H1 (cell line): ENCODE measurements around the gene AMPD1. TPM values are rescaled to one million over a fixed set of nuclear protein-coding genes. Genes with fewer than 3 reads are reported as not detected.

Source experiments
- CTCF ChIA-PET: fragments of 300-600 bp; sonication (Branson Sonifier 250); formaldehyde crosslinking; loops from one replicate; lab custom pipeline; 2021; ENCODE audit not compliant: partially characterized antibody; lab: Charles Lee
- POLR2A ChIA-PET: fragments of 300-600 bp; sonication (Branson Sonifier 250); formaldehyde crosslinking; loops from one replicate; lab custom pipeline; 2021; ENCODE audit warnings: inconsistent platforms; ENCODE audit not compliant: partially characterized antibody; lab: Charles Lee
- DNase-seq, 2 experiments: peaks; one replicate each; pipeline versions ENCODE4 v3.0.0 to v3.0.0-alpha.2; 2010 to 2022; ENCODE audit warnings: low spot score in 2 of 2, low read depth in 1 of 2, mixed read lengths in 1 of 2
- FAIRE-seq: peaks from 2 replicates; lab custom pipeline; 2011; peaks lifted over from hg19 to GRCh38; lab: Jason Lieb, UNC
- H2AFZ ChIP-seq: 2 replicates; pipeline ENCODE4 v1.8.1; 2012; ENCODE audit warnings: low read length, inconsistent platforms
- H2AK5ac ChIP-seq: 2 replicates; pipeline ENCODE4 v1.6.1; 2013; ENCODE audit warnings: low read depth, low read length
- H2BK120ac ChIP-seq: replicated peaks from 2 replicates; pipeline ENCODE3; 2013; ENCODE audit warnings: low read depth, low read length, inconsistent platforms
- H2BK12ac ChIP-seq: 2 replicates; pipeline ENCODE4 v1.6.1; 2013; ENCODE audit warnings: low read depth, low read length
- H2BK15ac ChIP-seq: 2 replicates; pipeline ENCODE4 v1.6.1; 2013; ENCODE audit warnings: low read length
- H2BK20ac ChIP-seq: 2 replicates; pipeline ENCODE4 v1.6.1; 2013; ENCODE audit warnings: low read length
- H2BK5ac ChIP-seq: 2 replicates; pipeline ENCODE4 v1.6.1; 2013; ENCODE audit warnings: low read depth, low read length
- H3K14ac ChIP-seq: 2 replicates; pipeline ENCODE4 v1.6.1; 2013; ENCODE audit warnings: inconsistent platforms; ENCODE audit not compliant: insufficient read length
- H3K18ac ChIP-seq: 2 replicates; pipeline ENCODE4 v1.6.1; 2013; ENCODE audit warnings: low read length; ENCODE audit errors: extremely low read depth
- H3K23ac ChIP-seq: 2 replicates; pipeline ENCODE4 v1.6.1; 2013; ENCODE audit warnings: inconsistent platforms; ENCODE audit not compliant: insufficient read length
- H3K23me2 ChIP-seq: 2 replicates; pipeline ENCODE4 v1.6.1; 2013; ENCODE audit warnings: low read depth, low read length
- H3K27ac ChIP-seq: 2 replicates; pipeline ENCODE4 v1.6.1; 2011; ENCODE audit warnings: low read depth, low read length, inconsistent platforms
- H3K27me3 ChIP-seq, 4 experiments: replicated peaks in 1 of 4; 1 replicate in 1 of 4; 2 replicates in 3 of 4; pipeline versions ENCODE4 v1.6.1 to v1.8.1; 2011 to 2013; ENCODE audit warnings: low read length in 3 of 4, mild to moderate bottlenecking in 3 of 4, inconsistent platforms in 2 of 4, mixed read lengths in 2 of 4, moderate library complexity in 1 of 4; ENCODE audit not compliant: control insufficient read depth in 3 of 4, insufficient read depth in 3 of 4; ENCODE audit errors: extremely low read depth in 1 of 4
- H3K36me3 ChIP-seq, 4 experiments: 2 replicates each; pipeline versions ENCODE4 v1.6.1 to v1.8.1; 2011 to 2013; ENCODE audit warnings: mild to moderate bottlenecking in 4 of 4, low read length in 3 of 4, moderate library complexity in 2 of 4, control low read depth in 1 of 4, inconsistent platforms in 1 of 4; ENCODE audit not compliant: insufficient read depth in 4 of 4, control insufficient read depth in 2 of 4
- H3K4ac ChIP-seq: replicated peaks from 2 replicates; pipeline ENCODE3; 2013; ENCODE audit warnings: low read length, low read depth, mixed read lengths, inconsistent platforms; ENCODE audit not compliant: insufficient read length
- H3K4me1 ChIP-seq, 4 experiments: replicated peaks in 1 of 4; 1 replicate in 1 of 4; 2 replicates in 3 of 4; pipeline versions ENCODE4 v1.6.1 to v1.8.1; 2011 to 2013; ENCODE audit warnings: low read length in 3 of 4, inconsistent platforms in 2 of 4, mixed read lengths in 1 of 4; ENCODE audit not compliant: insufficient read depth in 4 of 4, control insufficient read depth in 3 of 4
- H3K4me2 ChIP-seq, 2 experiments: 2 replicates each; pipeline versions ENCODE4 v1.6.1 to v1.8.1; 2011 to 2013; ENCODE audit warnings: low read depth in 2 of 2, low read length in 2 of 2, control low read depth in 1 of 2, inconsistent platforms in 1 of 2, mild to moderate bottlenecking in 1 of 2; ENCODE audit not compliant: insufficient read depth in 1 of 2
- H3K4me3 ChIP-seq, 4 experiments: fragments of 200-600, 300-600 bp in 1 of 4; sonication (generic), shearing (Covaris generic), sonication (Bioruptor Twin) in 1 of 4; 2 replicates each; pipeline versions ENCODE4 v1.5.1 to v1.8.1; 2011 to 2016; ENCODE audit warnings: low read length in 4 of 4, low read depth in 3 of 4, control low read depth in 2 of 4, inconsistent platforms in 2 of 4, mild to moderate bottlenecking in 2 of 4, mixed read lengths in 1 of 4, moderate library complexity in 1 of 4; ENCODE audit not compliant: insufficient read depth in 2 of 4; ENCODE audit errors: extremely low read depth in 1 of 4
- H3K56ac ChIP-seq: replicated peaks from 2 replicates; pipeline ENCODE3; 2013; ENCODE audit warnings: low read depth, mild to moderate bottlenecking, mixed read lengths, low read length, inconsistent platforms; ENCODE audit not compliant: insufficient read length
- H3K79me1 ChIP-seq: 2 replicates; pipeline ENCODE4 v1.6.1; 2013; ENCODE audit warnings: low read depth, low read length, control low read depth
- H3K79me2 ChIP-seq, 2 experiments: 2 replicates each; pipeline versions ENCODE4 v1.6.1 to v1.8.1; 2012 to 2013; ENCODE audit warnings: low read length in 2 of 2, mild to moderate bottlenecking in 2 of 2, inconsistent platforms in 1 of 2; ENCODE audit not compliant: insufficient read depth in 2 of 2, control insufficient read depth in 1 of 2
- H3K9ac ChIP-seq, 4 experiments: replicated peaks in 1 of 4; 1 replicate in 1 of 4; 2 replicates in 3 of 4; pipeline versions ENCODE4 v1.6.1 to v1.8.1; 2011 to 2013; ENCODE audit warnings: low read depth in 3 of 4, low read length in 3 of 4, control low read depth in 2 of 4, mild to moderate bottlenecking in 2 of 4, moderate library complexity in 2 of 4, inconsistent platforms in 1 of 4; ENCODE audit errors: extremely low read depth in 1 of 4
- H3K9me3 ChIP-seq, 2 experiments: 2 replicates each; pipeline versions ENCODE4 v1.6.1 to v1.8.1; 2012 to 2013; ENCODE audit warnings: mild to moderate bottlenecking in 2 of 2, moderate library complexity in 2 of 2, control low read depth in 1 of 2, inconsistent platforms in 1 of 2, low read depth in 1 of 2, low read length in 1 of 2, mixed read lengths in 1 of 2; ENCODE audit not compliant: insufficient read depth in 2 of 2
- H4K20me1 ChIP-seq, 2 experiments: replicated peaks in 1 of 2; 2 replicates each; pipeline versions ENCODE3 to v1.8.1; 2011 to 2013; ENCODE audit warnings: inconsistent platforms in 2 of 2, low read length in 2 of 2, mild to moderate bottlenecking in 1 of 2; ENCODE audit not compliant: insufficient read depth in 2 of 2, control insufficient read depth in 1 of 2
- H4K5ac ChIP-seq: 2 replicates; pipeline ENCODE4 v1.6.1; 2013; ENCODE audit warnings: low read length, low read depth, mixed read lengths, inconsistent platforms; ENCODE audit not compliant: insufficient read length
- H4K8ac ChIP-seq: 2 replicates; pipeline ENCODE4 v1.8.0; 2013; ENCODE audit warnings: mild to moderate bottlenecking, moderate library complexity, low read length, inconsistent platforms; ENCODE audit not compliant: insufficient read depth; ENCODE audit errors: extremely low read depth
- H4K91ac ChIP-seq: replicated peaks from 2 replicates; pipeline ENCODE3; 2013; ENCODE audit warnings: low read length, mixed read lengths, inconsistent platforms; ENCODE audit not compliant: insufficient read length
- BRCA1 ChIP-seq: IDR thresholded peaks from 2 replicates; pipeline ENCODE4 v1.6.1; 2012; ENCODE audit warnings: low read depth, low read length, improper control_type of control experiment
- CHD1 ChIP-seq: IDR thresholded peaks from 2 replicates; pipeline ENCODE4 v1.6.1; 2012; ENCODE audit warnings: low read depth, low read length, improper control_type of control experiment
- JUN ChIP-seq: IDR thresholded peaks from 2 replicates; pipeline ENCODE4 v1.6.1; 2011; ENCODE audit warnings: low read depth, mild to moderate bottlenecking, improper control_type of control experiment, low read length
- KDM1A ChIP-seq: fragments of 200-600, 300-600 bp; sonication (generic); IDR thresholded peaks from 2 replicates; pipeline ENCODE4 v1.7.1; 2016; ENCODE audit warnings: mild to moderate bottlenecking, low read length, borderline replicate concordance
- KDM4A ChIP-seq: IDR thresholded peaks from one replicate; pipeline ENCODE4 v1.7.1; 2012; ENCODE audit warnings: low read depth, mild to moderate bottlenecking, moderate library complexity, low read length, inconsistent platforms; ENCODE audit not compliant: severe bottlenecking
- KDM5A ChIP-seq: fragments of 200-600 bp; IDR thresholded peaks from 2 replicates; pipeline ENCODE4 v1.7.1; 2012; ENCODE audit warnings: mild to moderate bottlenecking, low read length, inconsistent platforms, mixed read lengths
- NANOG ChIP-seq: IDR thresholded peaks from 2 replicates; pipeline ENCODE4 v1.6.1; 2011; ENCODE audit warnings: low read length, low read depth, mild to moderate bottlenecking, inconsistent platforms; ENCODE audit not compliant: insufficient read depth, poor library complexity, severe bottlenecking
- POU5F1 ChIP-seq: IDR thresholded peaks from 2 replicates; pipeline ENCODE4 v1.6.1; 2011; ENCODE audit warnings: low read depth, mild to moderate bottlenecking, low read length, moderate library complexity
- RAD21 ChIP-seq, 2 experiments: IDR thresholded peaks in 1 of 2; conservative IDR thresholded peaks in 1 of 2; 2 replicates each; pipeline ENCODE4 v1.6.1; 2011; ENCODE audit warnings: low read depth in 2 of 2, low read length in 2 of 2, improper control_type of control experiment in 1 of 2, inconsistent platforms in 1 of 2, mild to moderate bottlenecking in 1 of 2, moderate library complexity in 1 of 2
- RBBP5 ChIP-seq: IDR thresholded peaks from 2 replicates; pipeline ENCODE4 v1.7.1; 2012; ENCODE audit warnings: low read depth, mild to moderate bottlenecking, inconsistent platforms, low read length, moderate library complexity, borderline replicate concordance
- WGBS, 2 experiments: shearing (Covaris generic) in 1 of 2; methylation state at CpG; one replicate each; pipeline versions ENCODE4 v1.1.6 to v1.1.7; 2013 to 2015; ENCODE audit warnings: low lambda C conversion rate in 2 of 2, mixed read lengths in 2 of 2, inconsistent platforms in 1 of 2, low coverage in 1 of 2, missing lambda C conversion rate in 1 of 2; ENCODE audit not compliant: insufficient replicate concordance in 2 of 2, insufficient coverage in 1 of 2, insufficient read length in 1 of 2; ENCODE audit errors: extremely low coverage in 1 of 2, missing lambda C conversion rate in 1 of 2; 5-methylcytosine and 5-hydroxymethylcytosine counted together
- polyA plus RNA-seq, 7 experiments: library from polyadenylated mRNA; depleted of rRNA in 3 of 7; stranded (reverse) in 5 of 7; unstranded in 2 of 7; fragments of >200 nt in 5 of 7; fragments of 200-250 nt in 2 of 7; gene quantifications; 1 replicate in 5 of 7; 2 replicates in 1 of 7; 4 replicates in 1 of 7; pipeline versions ENCODE4 v1.2.1 to v1.2.3, GENCODE V29; 2011 to 2013; ENCODE audit warnings: missing spikeins in 2 of 7, mixed read lengths in 2 of 7
- total RNA-seq: library from RNA; stranded (reverse); fragmentation: NEBNext Ultra II Directional; extraction: Animal tissue kit (Norgen Biotek cat#: 25700); gene quantifications from 2 replicates; pipeline ENCODE4 v1.2.1, GENCODE V29; 2021
- TF ChIP-seq, protein P1 (sequence below), 3 experiments: IDR thresholded peaks; 1 replicate in 2 of 3; 2 replicates in 1 of 3; pipeline versions ENCODE4 v1.5.1 to v1.6.1; 2011; ENCODE audit warnings: low read length in 3 of 3, mild to moderate bottlenecking in 3 of 3, inconsistent platforms in 2 of 3, low read depth in 1 of 3, moderate library complexity in 1 of 3; ENCODE audit not compliant: insufficient read depth in 1 of 3; ENCODE audit errors: control extremely low read depth in 1 of 3

Gene AMPD1
- total and polyA plus RNA-seq, 2 of the 8 experiments (the other 6 are each of a cell fraction or from before 2014, with no cell fraction given): not detected

- H3K9me3 ChIP-seq: no peaks in the 10 kb centered on the region
- TF ChIP-seq POU5F1 (no peak), BRCA1 (no peak), RBBP5 (no peak), CHD1 (no peak), KDM5A (no peak), JUN (no peak), NANOG (no peak), KDM4A (no peak), KDM1A (no peak), RAD21 (IDR thresholded peaks at IDR 0.05 in 1 of 2, conservative IDR thresholded peaks at IDR 0.05 in 1 of 2; ENCODE audit: low read depth in 2 of 2, low read length in 2 of 2) (no peak)
- TF ChIP-seq, protein P1, sequence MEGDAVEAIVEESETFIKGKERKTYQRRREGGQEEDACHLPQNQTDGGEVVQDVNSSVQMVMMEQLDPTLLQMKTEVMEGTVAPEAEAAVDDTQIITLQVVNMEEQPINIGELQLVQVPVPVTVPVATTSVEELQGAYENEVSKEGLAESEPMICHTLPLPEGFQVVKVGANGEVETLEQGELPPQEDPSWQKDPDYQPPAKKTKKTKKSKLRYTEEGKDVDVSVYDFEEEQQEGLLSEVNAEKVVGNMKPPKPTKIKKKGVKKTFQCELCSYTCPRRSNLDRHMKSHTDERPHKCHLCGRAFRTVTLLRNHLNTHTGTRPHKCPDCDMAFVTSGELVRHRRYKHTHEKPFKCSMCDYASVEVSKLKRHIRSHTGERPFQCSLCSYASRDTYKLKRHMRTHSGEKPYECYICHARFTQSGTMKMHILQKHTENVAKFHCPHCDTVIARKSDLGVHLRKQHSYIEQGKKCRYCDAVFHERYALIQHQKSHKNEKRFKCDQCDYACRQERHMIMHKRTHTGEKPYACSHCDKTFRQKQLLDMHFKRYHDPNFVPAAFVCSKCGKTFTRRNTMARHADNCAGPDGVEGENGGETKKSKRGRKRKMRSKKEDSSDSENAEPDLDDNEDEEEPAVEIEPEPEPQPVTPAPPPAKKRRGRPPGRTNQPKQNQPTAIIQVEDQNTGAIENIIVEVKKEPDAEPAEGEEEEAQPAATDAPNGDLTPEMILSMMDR (IDR thresholded peaks at IDR 0.05; ENCODE audit: control extremely low read depth in 1 of 3, insufficient read depth in 1 of 3, low read depth in 1 of 3, low read length in 3 of 3): no peak
These were observed 34.4 kb upstream of the AMPD1 start for GRCh38 chr1:114729782-114730181.

More at GRCh38 chr1:114729782-114730181, 34.4 kb upstream of the AMPD1 start:
- Histone ChIP-seq H3K36me3 (peaks cover 34 to 95% (median 82%) of the 10 kb centered on the region in 4 experiments), H3K79me1 (no peaks in the 10 kb centered on the region), H2AFZ (no peak overlapping the region), H3K4me2 (no peak overlapping the region), H3K14ac (no peak overlapping the region), H3K79me2 (peaks cover 0 to 21% of the 10 kb centered on the region in 2 experiments; a peak in 1 of 4 replicates), H4K5ac (no peak overlapping the region), H2AK5ac (no peak overlapping the region), H4K20me1 (peaks cover 0 to 5% of the 10 kb centered on the region in 2 experiments), H4K91ac (no peak overlapping the region), H4K8ac (no peak overlapping the region), H2BK120ac (no peak overlapping the region), H3K4ac (no peak overlapping the region), H2BK15ac (no peak overlapping the region), H3K56ac (no peak overlapping the region), H3K27me3 (no peaks in the 10 kb centered on the region), H2BK5ac (no peak overlapping the region), H3K4me3 (no peak overlapping the region), H3K4me1 (no peaks in the 10 kb centered on the region), H3K23me2 (no peaks in the 10 kb centered on the region), H3K23ac (no peak overlapping the region), H3K27ac (no peak overlapping the region), H2BK20ac (no peak overlapping the region), H2BK12ac (no peak overlapping the region), H3K9ac (no peak overlapping the region), H3K18ac (no peak overlapping the region)
- no peak for DNase-seq
- WGBS, 2 experiments: 100% methylated on average over 1 of the region's 1 CpG; no CpG with 5 or more reads in 1 of the 2 experiments
- ChIA-PET CTCF (no interaction called here), POLR2A (no interaction called here)
- FAIRE-seq: no peak
